Left renal pelvis (tissue), 4 donors: Measurements from ENCODE around the gene FOXD2. TPM values are rescaled to one million over a fixed set of nuclear protein-coding genes. Genes with fewer than 3 reads are reported as not detected.

Source experiments
- DNase-seq, 4 donors: peaks; one replicate each; pipeline ENCODE4 v3.0.0-alpha.2; 2013; ENCODE audit warnings: low read depth in 4 of 4, low spot score in 3 of 4
- polyA plus RNA-seq, 4 donors: library from polyadenylated mRNA; unstranded; fragments of 120-200 nt; gene quantifications; one replicate each; pipeline ENCODE4 v1.2.1, GENCODE V29; 2013; ENCODE audit not compliant: insufficient read length in 4 of 4

FOXD2 gene
- 10 to 100 TPM in 1 of 4 donors, 1 to 10 TPM in 3; 5.4 to 12.9 (median 7.2) TPM for polyA plus RNA-seq

- peak in 3 of 4 donors; percentile 78 to 81 (median 81) for DNase-seq
These were observed at the start of gene FOXD2 for GRCh38 chr1:47437447-47438164. FOXD2 (plus strand) TSS chr1:47438044; CDS start chr1:47438136, 92 bp downstream.

DNA sequence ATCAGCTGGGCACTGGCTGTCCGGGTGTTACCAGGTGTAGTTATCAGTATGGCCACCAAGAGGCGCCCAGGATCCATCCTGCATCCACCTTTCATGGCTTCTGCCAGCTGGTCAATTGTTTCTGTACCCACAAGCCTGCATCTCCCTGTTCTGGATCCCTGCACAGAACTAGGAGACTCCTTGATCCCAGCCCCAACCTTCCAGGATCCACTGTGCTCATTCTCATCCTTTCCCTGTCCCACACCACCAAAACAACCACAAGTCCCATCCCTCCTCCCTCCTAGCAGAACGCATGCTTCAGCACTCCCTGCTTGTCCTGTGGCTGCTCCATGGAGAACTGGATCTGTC is 49.0 kb upstream of the FOXD2 start:
- DNase-seq: peak in 2 of 4 donors; percentile 45 to 50

DNA sequence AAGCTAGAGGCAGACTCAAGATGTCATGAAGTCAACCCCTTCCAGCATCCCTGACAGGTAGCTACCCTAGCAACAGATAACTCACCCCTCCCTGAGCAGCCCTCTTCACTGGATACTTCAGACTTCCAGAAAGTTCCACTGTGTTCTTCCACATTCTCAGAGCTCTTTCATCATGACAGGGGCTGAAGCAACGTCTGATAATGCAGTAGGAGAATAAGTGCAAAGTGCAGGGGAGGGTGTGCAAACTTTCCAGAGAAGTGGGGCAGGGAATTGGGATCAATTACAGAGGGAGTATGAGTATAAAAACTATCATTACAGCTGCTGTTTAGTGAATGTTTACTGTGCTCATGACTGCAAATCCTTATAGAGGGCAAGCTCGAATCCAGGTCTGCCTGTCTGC is 48.1 kb upstream of the FOXD2 start:
- DNase-seq: no peak

- DNase-seq: no peak
These were observed 47.0 kb upstream of the FOXD2 start for GRCh38 chr1:47390843-47391242.

DNA sequence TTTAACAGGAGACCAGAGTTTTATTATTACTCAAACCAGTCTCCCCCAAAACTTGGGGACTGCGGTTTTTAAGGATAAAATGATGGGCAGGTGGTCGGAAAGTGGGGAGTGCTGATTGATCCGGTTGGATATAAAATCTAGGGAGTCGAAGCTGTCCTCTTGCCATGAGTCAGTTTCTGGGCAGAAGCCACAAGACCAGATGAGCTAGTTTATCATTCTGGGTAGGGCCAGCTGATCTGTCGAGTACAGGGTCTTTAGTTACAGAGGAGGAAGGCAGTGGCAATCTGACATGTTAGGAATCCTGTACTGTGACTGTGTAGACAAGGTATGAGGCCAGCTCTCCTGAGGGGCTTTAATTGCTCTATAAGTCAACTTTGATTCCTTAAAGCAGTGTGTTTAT is 44.7 kb upstream of the FOXD2 start:
- DNase-seq: no peak

DNA sequence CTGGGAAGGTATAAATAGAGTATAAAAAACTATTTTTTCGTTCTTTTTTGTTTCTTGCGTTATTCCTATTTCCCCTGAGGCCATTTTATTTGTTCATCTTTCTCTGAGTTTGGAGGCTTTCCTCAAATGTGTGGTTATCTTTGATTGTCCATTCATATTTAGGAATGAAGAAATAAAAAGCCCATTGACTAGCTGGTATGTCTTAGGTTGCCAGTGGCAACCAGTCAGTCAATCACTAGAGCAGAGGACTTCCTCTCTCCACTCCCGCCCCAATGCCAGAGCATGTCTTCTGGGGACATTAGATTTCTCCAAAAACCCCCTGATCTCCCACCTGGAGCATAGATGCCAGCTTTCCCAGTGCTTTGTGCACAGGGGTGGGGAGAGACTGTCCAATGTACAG is 42.4 kb upstream of the FOXD2 start:
- no peak for DNase-seq

- DNase-seq: no peak
These were observed 41.1 kb upstream of the FOXD2 start for GRCh38 chr1:47396671-47397196.

DNA sequence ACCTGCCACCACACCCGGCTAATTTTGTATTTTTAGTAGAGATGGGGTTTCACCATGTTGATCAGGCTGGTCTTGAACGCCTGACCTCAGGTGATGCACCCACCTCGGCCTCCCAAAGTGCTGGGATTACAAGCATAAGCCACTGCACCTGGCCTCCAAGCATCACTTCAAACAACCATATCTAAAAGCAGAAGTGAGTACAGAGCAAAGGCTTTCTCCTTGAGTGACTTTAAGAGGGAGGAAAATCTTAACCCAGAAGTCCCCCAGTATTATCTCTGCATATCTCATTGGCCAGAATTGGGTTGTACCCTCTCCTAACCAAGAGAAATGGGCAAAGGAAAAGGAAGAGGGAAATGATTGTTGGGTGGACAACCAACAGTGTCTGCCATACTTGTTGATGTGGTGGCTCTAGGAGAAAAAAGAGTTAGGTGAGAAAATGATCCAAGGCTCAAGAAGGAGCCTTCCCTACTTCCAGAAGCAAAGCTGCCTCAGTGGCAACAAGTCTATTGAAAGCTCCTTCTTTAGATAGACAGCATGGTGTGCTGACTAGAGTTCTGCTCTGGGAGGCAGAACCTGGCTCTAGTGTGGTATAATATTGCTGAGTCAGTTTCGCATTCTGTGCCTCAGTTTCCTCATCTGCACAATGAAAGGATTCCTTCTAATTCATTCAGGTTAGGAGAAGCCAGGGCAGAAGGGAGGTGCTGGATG is 38.6 kb upstream of the FOXD2 start:
- DNase-seq: no peak

GRCh38 chr1:47399846-47400155 is 38.0 kb upstream of the FOXD2 start:
- no peak for DNase-seq

GRCh38 chr1:47401761-47402160 is 36.1 kb upstream of the FOXD2 start:
- DNase-seq: no peak

- no peak for DNase-seq
These were observed 35.3 kb upstream of the FOXD2 start for GRCh38 chr1:47402591-47402990.

DNA sequence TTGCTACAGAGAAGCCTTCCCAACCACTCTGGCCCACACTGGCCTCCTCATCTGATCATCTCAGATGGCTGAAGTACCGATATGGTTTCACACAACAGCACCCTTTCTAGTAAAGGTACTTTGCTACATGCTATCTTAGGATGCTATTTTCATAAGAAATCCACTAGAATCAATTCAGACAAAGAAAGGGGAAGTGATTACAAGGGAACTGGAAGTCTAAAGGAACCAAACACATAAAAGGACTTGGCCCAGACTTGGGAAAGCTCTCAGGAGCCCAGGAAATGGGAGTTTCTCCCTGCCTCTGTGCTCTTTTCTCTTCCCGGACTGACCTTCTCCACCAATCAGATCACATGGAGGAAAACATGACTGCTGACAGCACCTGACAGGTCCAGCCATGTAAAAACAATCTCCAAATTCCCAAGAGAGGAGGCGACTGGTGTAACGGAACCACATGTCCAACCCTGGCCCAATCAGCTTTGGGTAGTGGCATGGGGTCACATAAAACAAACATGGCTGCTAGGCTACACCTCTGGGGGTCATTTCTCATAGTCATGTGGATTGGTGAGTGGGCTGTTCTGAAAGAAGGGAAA is 34.4 kb upstream of the FOXD2 start:
- no peak for DNase-seq

GRCh38 chr1:47405697-47406096 is 32.1 kb upstream of the FOXD2 start:
- no peak for DNase-seq

- DNase-seq: no peak
These were observed 30.9 kb upstream of the FOXD2 start for GRCh38 chr1:47406966-47407365.

DNA sequence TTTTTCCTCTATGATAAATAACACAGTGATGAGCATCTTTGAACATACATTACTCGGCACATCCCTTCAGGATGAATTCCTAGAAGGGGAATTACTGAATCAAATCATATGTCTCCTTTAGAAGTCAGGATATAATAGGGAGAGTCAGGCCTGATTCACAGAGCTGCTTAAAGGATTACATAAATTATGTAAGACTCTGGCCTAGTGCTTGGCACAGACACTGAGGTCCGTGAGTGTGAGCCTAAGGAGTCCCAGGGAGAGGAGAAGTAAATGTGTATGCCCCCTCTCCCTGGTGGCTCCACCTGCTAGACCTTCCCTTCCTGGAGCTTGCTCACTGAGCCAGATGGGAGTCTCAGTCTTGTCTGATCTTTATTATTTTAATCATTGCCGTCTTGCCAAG is 30.4 kb upstream of the FOXD2 start:
- no peak for DNase-seq

DNA sequence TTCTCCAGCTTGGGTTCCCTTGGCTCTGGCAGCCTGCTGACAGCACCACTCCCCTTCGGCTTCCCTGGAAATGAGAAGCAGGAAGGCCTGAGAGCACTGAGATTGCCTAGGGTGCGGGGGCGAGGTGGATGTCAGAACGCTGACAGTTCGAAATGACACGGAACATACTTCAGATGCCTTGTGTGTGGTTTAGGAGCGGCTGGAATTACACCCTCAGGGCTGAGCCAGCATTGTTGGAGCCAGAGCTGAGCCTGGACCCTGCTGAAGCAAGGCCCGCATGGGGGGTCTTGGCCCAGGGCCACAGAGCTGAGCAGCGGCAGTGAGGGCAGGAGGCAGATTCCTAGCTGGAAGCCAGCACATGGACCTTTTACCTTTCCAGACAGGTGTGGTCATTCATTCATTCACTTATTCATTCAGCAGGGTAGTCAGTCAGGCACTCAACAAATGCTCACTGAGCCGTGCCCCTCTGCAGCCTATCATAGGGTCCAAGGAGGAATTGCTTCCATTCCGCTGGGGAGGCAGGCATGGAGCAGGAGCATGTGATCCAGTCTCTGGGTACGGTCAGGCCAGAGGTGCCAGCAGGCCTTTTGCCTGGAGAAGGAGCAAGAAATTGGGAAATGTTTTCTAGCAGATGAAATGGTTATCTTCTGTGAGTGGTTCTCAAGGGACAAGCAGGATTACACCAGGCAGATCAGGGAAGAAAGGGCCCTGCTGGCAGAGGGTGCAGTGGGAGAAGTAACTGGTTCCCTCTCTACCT is 28.4 kb upstream of the FOXD2 start:
- no peak for DNase-seq

DNA sequence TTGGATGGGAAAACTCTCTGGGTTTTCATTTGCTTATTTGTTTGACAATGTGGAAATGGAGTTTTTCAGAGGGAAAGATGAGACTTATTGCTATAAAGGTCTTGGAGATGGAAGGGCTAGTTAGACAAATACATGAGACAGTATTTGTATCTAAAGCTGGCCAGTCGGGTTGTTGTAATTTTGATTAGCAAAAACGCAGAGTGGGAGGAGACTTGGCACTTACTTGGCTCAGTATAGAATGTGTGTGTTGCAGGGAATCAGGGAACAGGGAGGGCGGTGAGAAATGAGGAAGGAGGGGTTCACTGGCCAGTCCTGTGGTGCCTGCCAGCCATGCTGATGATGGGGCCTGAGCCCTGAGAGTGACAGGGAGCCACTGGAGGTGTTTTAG is 27.8 kb upstream of the FOXD2 start:
- DNase-seq: no peak

- DNase-seq: no peak
These were observed 26.4 kb upstream of the FOXD2 start for GRCh38 chr1:47411436-47411835.

DNA sequence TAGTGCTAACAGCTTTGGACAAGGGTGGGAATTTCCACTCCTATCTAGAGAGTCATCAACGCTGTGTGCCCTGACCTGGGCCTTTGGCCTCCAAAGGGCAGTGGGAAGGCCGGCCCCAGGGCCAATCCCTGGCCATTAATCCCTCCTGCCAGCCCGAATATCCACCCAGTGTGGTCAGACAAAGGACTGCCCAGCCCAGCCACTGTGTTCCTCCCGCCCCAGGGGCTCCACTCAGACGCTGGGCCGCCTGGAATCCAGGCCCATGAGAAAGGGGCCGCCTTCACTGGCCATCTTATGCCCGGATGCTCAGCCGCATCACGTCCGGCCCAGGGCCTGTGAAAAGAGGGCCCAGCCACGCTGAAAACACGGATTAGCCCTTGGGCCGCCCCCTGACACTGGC is 25.4 kb upstream of the FOXD2 start:
- no peak for DNase-seq

DNA sequence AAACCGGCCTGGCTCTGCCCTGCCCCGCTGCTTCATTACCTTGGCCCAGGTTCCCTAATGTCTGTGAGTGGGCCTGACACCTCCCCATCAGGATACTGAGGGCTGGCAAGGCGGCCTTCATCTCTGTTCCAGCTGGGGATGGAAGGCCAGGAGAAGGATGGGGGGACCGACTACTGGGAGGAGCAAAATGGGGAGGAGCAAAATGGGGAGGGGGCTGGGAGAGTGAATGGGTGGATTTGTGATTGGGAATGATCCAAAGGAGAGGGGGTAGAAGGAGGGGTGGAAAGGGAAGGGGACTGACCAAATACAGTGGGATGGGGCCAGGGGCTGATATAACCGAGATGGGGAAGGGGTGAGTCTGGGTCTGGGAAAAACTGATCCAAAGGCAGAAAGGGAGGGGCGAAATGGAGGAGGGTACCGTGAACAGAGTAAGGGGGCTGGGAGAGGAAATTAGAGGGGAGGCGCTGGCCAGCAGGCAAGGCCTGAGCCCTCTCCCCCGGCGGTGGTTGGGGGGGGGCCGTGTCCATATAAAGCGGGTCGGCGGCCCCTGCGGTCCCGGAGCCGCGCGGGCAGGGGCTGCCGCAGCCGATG is 22.0 kb upstream of the FOXD2 start, which contains the start of gene FOXE3:
FOXE3 (plus strand) TSS at position 558 of the 591 bp plus-strand sequence; CDS start at position 589, 31 bp downstream.
- DNase-seq: no peak
